Activated naive CD4-positive, alpha-beta T cell treated with anti-CD3 and anti-CD28 coated beads, Interleukin-2, amount 10 ng/mL, durations not matched to agents 7 days and 5 days (primary cell): ENCODE measurements around the gene GRIN2A.

Experiments used
- CTCF ChIA-PET: fragments of 350-600 bp; sonication (Branson Sonifier 250); formaldehyde crosslinking; loops from one replicate; lab custom pipeline; 2021; ENCODE audit warnings: antibody characterized with exemption; lab: Charles Lee
- DNase-seq: peaks from one replicate; pipeline ENCODE4 v3.0.0-alpha.2; 2020
- H3K27ac Mint-ChIP-seq: one replicate; pipeline ENCODE4 v1.8.0; 2021; ENCODE audit warnings: mild to moderate bottlenecking, moderate library complexity, mixed read lengths
- H3K27me3 Mint-ChIP-seq: one replicate; pipeline ENCODE4 v1.8.0; 2021; ENCODE audit warnings: mild to moderate bottlenecking, mixed read lengths
- H3K36me3 Mint-ChIP-seq: one replicate; pipeline ENCODE4 v1.8.0; 2021; ENCODE audit warnings: mixed read lengths
- H3K4me1 Mint-ChIP-seq: one replicate; pipeline ENCODE4 v1.8.0; 2021; ENCODE audit warnings: mixed read lengths
- H3K4me3 Mint-ChIP-seq: one replicate; pipeline ENCODE4 v1.8.0; 2021; ENCODE audit warnings: mild to moderate bottlenecking, moderate library complexity, mixed read lengths
- H3K9me3 Mint-ChIP-seq: one replicate; pipeline ENCODE4 v1.8.0; 2021; ENCODE audit warnings: mixed read lengths

The GRIN2A gene

DNA sequence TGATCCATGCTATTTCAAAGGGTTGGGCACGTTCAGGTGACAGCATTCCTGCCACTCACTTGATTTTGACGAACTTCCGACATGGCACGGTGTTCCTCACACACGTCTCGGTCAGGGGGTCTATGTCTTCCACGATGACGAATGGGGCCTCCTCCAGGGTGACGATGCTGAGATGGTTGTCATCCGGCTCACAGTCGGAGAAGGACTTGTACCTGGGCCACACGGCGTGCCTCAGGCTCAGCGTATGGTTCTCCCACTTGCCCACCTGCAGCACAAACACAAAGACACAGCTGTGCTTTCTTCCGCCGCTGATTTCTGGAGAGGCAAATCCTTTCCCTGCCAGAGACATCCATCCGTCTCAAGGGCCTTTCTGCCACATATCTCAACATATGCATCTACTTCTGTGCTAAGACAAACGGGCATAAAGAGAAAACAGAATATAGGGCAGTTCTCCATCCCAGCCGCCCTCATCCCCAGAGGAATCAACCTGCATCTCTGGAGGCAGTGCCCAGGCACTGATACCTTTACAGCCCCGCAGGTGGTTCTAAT is 332.5 kb downstream of the GRIN2A start:
- no peaks in the 10 kb centered on the region for H3K4me1 Mint-ChIP-seq
- H3K9me3 Mint-ChIP-seq = peaks cover 2% of the 10 kb centered on the region
- H3K36me3 Mint-ChIP-seq = no peaks in the 10 kb centered on the region
- no peak overlapping the region for H3K4me3 Mint-ChIP-seq
- H3K27me3 Mint-ChIP-seq = no peaks in the 10 kb centered on the region
- CTCF ChIA-PET = no interaction called here
- H3K27ac Mint-ChIP-seq = no peak overlapping the region
- DNase-seq = no peak

GRCh38 chr16:9847146-9847545 is 335.1 kb downstream of the GRIN2A start:
- CTCF ChIA-PET = no interaction called here
- DNase-seq = no peak
- H3K9me3 Mint-ChIP-seq = peaks cover 2% of the 10 kb centered on the region
- no peaks in the 10 kb centered on the region for H3K27me3 Mint-ChIP-seq
- no peak overlapping the region for H3K27ac Mint-ChIP-seq
- no peak overlapping the region for H3K4me3 Mint-ChIP-seq
- H3K4me1 Mint-ChIP-seq = no peaks in the 10 kb centered on the region
- H3K36me3 Mint-ChIP-seq = no peaks in the 10 kb centered on the region

GRCh38 chr16:9846362-9847099 is 335.7 kb downstream of the GRIN2A start:
- Mint-ChIP-seq H3K4me3 (no peak overlapping the region), H3K9me3 (peaks cover 2% of the 10 kb centered on the region), H3K27ac (no peak overlapping the region), H3K4me1 (no peaks in the 10 kb centered on the region), H3K27me3 (no peaks in the 10 kb centered on the region), H3K36me3 (no peaks in the 10 kb centered on the region)
- no peak for DNase-seq
- CTCF ChIA-PET = no interaction called here

GRCh38 chr16:9845661-9846361 is 336.4 kb downstream of the GRIN2A start:
- Mint-ChIP-seq H3K4me1 (no peaks in the 10 kb centered on the region), H3K27me3 (no peaks in the 10 kb centered on the region), H3K27ac (no peak overlapping the region), H3K9me3 (peaks cover 3% of the 10 kb centered on the region), H3K36me3 (no peaks in the 10 kb centered on the region), H3K4me3 (no peak overlapping the region)
- DNase-seq = no peak
- CTCF ChIA-PET = interaction anchor here (0.6 kb wide), 1 partner anchor 669 kb away, joined by 3 read pairs; no protein-coding TSS in a partner anchor

DNA sequence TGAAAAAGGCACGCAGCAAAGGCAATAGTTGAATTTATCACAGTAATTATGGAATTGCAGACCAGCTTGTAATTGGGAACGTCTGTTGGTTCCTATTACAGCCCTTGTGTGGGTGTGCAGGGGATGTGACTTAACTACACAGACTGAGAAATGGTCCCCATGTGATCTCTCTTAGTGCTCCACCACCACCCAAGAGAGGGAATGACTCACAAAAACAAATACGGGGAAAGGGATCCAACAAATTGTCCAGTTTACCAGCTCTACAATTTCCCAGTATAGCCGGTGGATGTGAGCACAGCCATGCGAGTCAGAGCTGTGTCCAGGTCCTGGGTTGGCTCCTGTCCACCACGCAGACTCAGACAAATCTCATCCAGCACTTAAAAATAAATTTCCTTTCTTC is 337.9 kb downstream of the GRIN2A start:
- CTCF ChIA-PET = no interaction called here
- peaks cover 2% of the 10 kb centered on the region for H3K9me3 Mint-ChIP-seq
- no peak overlapping the region for H3K4me3 Mint-ChIP-seq
- H3K27me3 Mint-ChIP-seq = no peaks in the 10 kb centered on the region
- H3K27ac Mint-ChIP-seq = no peak overlapping the region
- no peaks in the 10 kb centered on the region for H3K36me3 Mint-ChIP-seq
- no peaks in the 10 kb centered on the region for H3K4me1 Mint-ChIP-seq
- no peak for DNase-seq

DNA sequence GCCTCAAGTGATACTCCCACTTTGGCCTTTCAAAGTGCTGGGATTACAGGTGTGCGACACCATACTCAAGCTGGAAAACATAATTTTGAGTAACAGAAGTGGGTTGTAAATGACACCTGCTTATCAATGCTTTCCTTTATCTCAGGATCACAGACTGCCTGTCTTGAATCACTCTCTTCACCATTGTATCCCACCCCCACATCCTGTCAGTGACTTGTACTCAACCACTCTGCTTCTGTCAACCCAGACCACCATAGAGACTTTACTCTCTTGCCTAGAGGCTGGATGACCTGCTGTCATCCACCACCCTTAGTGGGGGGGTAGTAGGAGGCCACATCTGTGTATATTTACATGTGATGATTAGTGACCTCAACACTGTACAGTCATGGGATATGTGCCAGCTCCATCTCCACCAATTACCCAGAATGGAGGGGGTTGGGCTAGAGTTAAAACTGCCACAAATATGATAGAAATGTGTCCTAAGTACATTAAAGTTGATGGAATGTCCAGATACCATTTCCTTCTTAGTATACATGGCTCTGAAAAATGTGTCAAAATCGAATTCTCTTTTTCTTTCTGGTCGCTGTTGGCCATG is 338.7 kb downstream of the GRIN2A start:
- H3K36me3 Mint-ChIP-seq = no peaks in the 10 kb centered on the region
- H3K27me3 Mint-ChIP-seq = no peaks in the 10 kb centered on the region
- DNase-seq = no peak
- H3K4me3 Mint-ChIP-seq = no peak overlapping the region
- peaks cover 2% of the 10 kb centered on the region for H3K9me3 Mint-ChIP-seq
- H3K27ac Mint-ChIP-seq = no peak overlapping the region
- no peaks in the 10 kb centered on the region for H3K4me1 Mint-ChIP-seq
- CTCF ChIA-PET = no interaction called here

- peaks cover 6% of the 10 kb centered on the region for H3K9me3 Mint-ChIP-seq
- no peak overlapping the region for H3K27ac Mint-ChIP-seq
- no peaks in the 10 kb centered on the region for H3K27me3 Mint-ChIP-seq
- no peak for DNase-seq
- H3K36me3 Mint-ChIP-seq = no peaks in the 10 kb centered on the region
- CTCF ChIA-PET = no interaction called here
- H3K4me1 Mint-ChIP-seq = no peaks in the 10 kb centered on the region
- no peak overlapping the region for H3K4me3 Mint-ChIP-seq
Observed at GRCh38 chr16:9840761-9841665, 341.2 kb downstream of the GRIN2A start.

- Mint-ChIP-seq H3K9me3 (peaks cover 6% of the 10 kb centered on the region), H3K4me3 (no peak overlapping the region), H3K4me1 (no peaks in the 10 kb centered on the region), H3K36me3 (no peaks in the 10 kb centered on the region), H3K27ac (no peak overlapping the region), H3K27me3 (no peaks in the 10 kb centered on the region)
- DNase-seq = no peak
- CTCF ChIA-PET = no interaction called here
Observed at GRCh38 chr16:9837481-9837880, 344.7 kb downstream of the GRIN2A start.

DNA sequence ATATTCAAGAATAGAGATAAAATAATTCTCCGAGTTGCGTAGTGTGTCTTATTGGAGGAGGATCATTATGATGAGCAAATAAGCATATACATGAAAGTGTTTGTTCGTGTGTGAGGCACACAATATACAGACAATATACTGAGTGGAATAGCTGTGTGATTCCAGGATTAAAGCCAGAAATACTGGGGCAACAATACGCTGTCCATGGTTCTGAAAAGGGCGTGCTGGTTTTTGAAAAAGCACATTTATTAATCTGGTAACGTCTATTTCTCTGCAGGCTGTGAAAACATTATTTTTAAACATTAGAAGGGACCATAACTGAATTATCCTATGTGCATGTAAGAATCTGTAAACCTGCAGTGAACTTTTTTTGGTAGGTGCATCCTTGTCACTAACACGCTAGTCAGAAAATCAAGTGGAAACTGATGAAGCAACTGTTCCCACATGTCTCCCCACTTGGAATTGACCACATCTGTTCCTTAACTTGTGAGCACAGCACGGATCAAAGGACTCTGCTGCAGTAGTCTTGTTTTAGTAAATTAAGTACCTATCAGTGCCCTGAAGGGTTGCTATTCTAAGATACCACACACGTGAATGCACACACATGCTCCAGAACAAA is 346.0 kb downstream of the GRIN2A start:
- CTCF ChIA-PET = no interaction called here
- Mint-ChIP-seq H3K9me3 (peaks cover 6% of the 10 kb centered on the region), H3K4me3 (no peak overlapping the region), H3K27me3 (no peaks in the 10 kb centered on the region), H3K36me3 (no peaks in the 10 kb centered on the region), H3K27ac (no peak overlapping the region), H3K4me1 (no peaks in the 10 kb centered on the region)
- peak; percentile 21 for DNase-seq

- no peak for DNase-seq
- H3K4me3 Mint-ChIP-seq = no peak overlapping the region
Observed at GRCh38 chr16:9827062-9827752, 355.0 kb downstream of the GRIN2A start.

DNA sequence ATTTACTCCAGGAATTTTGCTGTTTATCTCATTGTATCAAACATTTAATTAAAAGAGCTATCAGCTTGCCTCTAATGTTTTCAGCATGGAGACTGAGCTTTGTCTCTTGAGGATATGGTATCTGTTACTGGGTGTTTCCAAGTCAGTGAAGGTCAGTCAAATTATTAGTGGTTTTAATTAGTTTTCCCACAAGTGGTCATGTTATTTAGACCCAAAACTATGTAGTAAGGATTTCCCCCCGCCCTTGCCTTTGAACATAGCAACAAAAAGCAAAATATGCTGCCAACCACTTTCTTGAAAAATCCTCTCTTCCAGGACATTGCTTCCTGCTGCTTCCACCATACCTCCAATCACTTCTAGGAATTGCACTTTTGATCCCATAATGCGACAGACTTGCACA is 355.6 kb downstream of the GRIN2A start:
- no peak overlapping the region for H3K27ac Mint-ChIP-seq
- no peaks in the 10 kb centered on the region for H3K4me1 Mint-ChIP-seq
- peaks cover 2% of the 10 kb centered on the region for H3K9me3 Mint-ChIP-seq
- no peaks in the 10 kb centered on the region for H3K36me3 Mint-ChIP-seq
- CTCF ChIA-PET = no interaction called here
- H3K27me3 Mint-ChIP-seq = no peaks in the 10 kb centered on the region
- no peak for DNase-seq
- H3K4me3 Mint-ChIP-seq = no peak overlapping the region

More at GRCh38 chr16:9827062-9827752, 355.0 kb downstream of the GRIN2A start:
- Mint-ChIP-seq H3K36me3 (no peaks in the 10 kb centered on the region), H3K27me3 (no peaks in the 10 kb centered on the region), H3K27ac (no peak overlapping the region), H3K9me3 (peaks cover 2% of the 10 kb centered on the region), H3K4me1 (no peaks in the 10 kb centered on the region)
- CTCF ChIA-PET = no interaction called here

- CTCF ChIA-PET = no interaction called here
- DNase-seq = no peak
- no peak overlapping the region for H3K4me3 Mint-ChIP-seq
- H3K9me3 Mint-ChIP-seq = peaks cover 2% of the 10 kb centered on the region
- H3K27me3 Mint-ChIP-seq = no peaks in the 10 kb centered on the region
- no peak overlapping the region for H3K27ac Mint-ChIP-seq
- no peaks in the 10 kb centered on the region for H3K4me1 Mint-ChIP-seq
- H3K36me3 Mint-ChIP-seq = no peaks in the 10 kb centered on the region
Observed at GRCh38 chr16:9824200-9825068, 357.8 kb downstream of the GRIN2A start.
